HG03521 (cell line): Measurements from ENCODE around the gene VAPA.

Experiments
- ATAC-seq: cut with Tn5 transposase; IDR thresholded peaks from one replicate; pipeline ENCODE4 v1.9.1; 2021; ENCODE audit warnings: mild to moderate bottlenecking, moderate library complexity; ENCODE audit not compliant: unreplicated experiment

The VAPA gene

GRCh38 chr18:9995631-9996030 is 81.8 kb downstream of the VAPA start:
- no peak for ATAC-seq

- ATAC-seq, result no peak
These were observed 82.3 kb downstream of the VAPA start for GRCh38 chr18:9996094-9996493.

- ATAC-seq, result no peak
These were observed 83.9 kb downstream of the VAPA start for GRCh38 chr18:9997711-9998110.

DNA sequence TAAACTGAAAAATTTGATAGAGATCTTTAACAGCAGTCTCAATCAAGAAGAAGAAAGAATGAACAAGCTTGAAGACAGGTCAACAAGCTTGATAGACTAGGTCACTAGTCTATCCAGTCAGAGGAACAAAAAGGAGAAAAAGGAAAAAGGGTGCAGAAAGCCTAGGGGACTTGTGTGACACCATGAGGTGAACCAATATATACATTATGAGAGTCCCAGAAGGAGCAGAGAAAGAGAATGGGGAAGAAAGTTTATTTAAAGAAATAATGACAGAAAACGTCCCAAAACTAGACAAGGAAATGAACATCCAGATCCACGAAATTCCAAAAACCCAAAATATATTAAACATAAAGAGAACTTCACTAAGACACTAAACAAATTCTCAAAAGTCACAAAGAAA is 84.5 kb downstream of the VAPA start:
- no peak for ATAC-seq

DNA sequence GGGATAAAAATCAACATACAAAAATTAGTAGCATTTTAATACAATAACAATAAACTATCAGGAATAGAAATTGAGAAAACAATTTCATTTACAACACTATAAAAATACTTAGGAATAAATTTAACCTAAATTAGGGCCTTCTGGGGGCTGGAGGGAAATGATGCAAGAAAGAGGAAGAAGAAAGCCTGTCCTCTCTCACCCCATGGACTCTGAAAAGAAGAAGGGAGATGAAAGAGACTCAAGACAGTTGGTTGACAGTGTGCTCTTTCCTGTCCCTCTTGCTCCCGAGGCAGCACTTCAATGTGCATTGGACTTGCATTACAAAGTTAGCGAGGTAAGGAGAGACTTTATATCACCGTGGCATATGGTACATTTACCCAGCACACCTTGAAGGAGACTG is 88.5 kb downstream of the VAPA start:
- ATAC-seq, result no peak

- ATAC-seq, result no peak
These were observed 89.5 kb downstream of the VAPA start for GRCh38 chr18:10003281-10003680.

DNA sequence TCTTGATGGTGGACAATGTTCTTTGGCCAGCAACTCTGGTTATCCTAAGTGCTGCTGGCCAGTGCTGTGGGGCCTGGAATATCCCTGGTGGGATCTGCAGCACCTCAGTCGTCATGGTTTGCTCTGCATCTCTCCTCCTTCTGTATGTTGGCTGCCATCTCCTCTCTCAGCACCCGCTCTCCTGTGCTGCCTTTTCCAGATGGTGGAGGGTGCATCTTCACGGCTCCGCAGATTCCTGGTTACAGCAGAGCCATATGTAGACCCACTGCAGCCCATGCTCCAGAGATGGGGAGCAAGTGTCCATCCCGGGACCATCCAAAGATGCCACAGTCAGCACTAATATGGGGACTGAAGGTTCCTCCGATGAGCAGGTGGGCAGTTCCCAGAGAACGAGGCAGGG is 90.0 kb downstream of the VAPA start:
- ATAC-seq, result no peak

DNA sequence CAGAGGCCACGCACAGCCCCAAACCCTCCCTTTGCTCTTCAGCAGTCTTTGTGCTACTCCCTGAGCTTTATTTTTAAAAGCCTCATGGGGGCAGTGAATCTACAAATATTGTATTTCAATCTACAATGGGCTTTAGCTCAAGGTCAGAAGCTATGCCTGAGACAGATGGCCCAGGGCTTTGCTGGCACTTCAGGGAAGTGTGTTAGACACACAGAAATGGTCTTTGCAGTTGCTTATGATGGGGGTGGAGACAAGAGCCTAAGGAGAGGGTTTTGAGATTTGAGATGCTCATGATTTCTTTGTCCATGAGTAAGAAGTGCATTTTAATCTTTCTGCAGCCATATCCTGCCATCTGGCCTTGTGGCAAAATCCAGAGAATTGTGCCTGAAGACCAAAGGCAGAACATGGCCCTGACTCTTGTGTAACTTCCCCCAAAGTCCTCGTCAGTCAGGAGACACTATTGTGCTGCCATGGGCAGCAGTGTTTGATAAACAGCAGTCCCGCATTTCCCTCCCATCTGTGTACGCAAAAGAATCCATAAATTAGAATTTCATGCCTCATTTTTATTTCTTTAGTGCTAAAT is 92.6 kb downstream of the VAPA start:
- no peak for ATAC-seq

DNA sequence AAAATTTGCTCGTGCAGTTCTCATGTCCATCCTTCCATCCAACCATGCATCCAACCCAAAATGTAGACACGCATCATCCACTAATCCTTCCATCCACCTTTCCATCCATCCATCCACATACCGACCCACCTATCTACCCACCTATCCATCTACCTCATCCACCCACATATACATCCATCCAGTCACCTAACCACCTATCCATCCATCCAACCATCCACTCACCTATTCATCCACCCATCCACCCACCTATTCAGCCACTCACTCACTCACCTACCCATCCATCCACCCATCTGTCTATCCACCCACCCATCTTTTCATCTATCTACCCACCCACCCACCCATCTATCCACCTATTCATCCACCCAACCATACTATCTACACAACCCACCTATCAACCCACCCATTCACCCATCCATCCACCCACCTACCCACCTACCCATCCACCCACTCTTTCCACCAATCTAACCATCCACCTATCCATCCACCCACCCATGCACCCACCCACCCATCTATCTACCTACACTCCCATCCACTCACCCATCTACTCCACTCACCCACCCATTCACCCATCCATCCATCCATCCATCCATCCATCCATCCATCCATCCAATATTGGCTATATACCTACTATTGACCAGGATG is 94.3 kb downstream of the VAPA start:
- no peak for ATAC-seq
